Measurements from ENCODE around the gene IGSF11. TPM values are rescaled to one million over a fixed set of nuclear protein-coding genes. Genes with fewer than 3 reads are reported as not detected.

Gene IGSF11
- total RNA-seq, 1 experiment from 2014 or later: 0.66 TPM

DNA sequence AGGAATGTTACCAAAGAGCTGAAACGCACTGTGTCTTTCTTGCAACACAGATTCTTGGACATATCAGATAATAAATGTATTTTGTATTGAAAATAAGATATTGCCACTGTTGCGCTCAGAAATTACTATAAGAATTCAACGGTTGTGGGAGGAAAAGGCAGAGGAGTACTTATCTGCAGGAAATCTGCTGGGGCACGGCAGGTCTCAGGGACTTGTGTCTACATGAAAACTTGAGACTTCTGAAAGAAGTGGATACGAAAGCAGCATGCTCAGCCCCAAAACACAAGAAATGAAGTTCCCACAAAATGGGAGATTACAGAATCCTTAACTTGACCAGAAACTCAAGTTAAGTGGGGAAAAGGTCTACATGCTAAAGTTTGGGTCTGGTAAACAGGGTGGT, 86.5 kb downstream of the IGSF11 start:
- Histone ChIP-seq H3K4me3 (ENCODE audit: insufficient read depth, low read depth, low read length) (no peak overlapping the region), H3K36me3 (replicated peaks; ENCODE audit: control insufficient read depth, insufficient read depth, low read length) (no peaks in the 10 kb centered on the region), H3K27me3 (ENCODE audit: control insufficient read depth, insufficient read depth, low read length) (no peaks in the 10 kb centered on the region)
- no peak for DNase-seq

DNA sequence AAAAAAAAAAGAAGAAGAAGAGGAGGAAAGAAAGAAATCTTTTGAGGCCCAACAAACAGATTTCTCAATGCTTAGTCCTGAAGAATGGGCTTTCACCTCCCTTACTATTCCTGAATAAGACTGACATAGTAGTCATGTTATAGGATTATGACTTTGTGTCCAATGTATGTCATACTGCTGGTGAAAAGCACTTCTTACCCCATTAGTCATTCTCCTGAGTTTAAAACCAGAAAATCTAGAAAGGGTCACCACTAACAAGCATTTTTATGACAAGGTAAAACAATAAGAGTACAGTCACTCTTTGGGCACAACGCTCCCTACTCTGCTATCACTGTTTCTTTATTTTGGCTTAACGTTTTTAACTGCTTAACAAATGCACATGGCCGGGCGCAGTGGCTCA, 88.2 kb downstream of the IGSF11 start:
- no peak overlapping the region for H3K4me3 ChIP-seq (ENCODE audit: insufficient read depth, low read depth, low read length)
- H3K36me3 ChIP-seq (replicated peaks; ENCODE audit: control insufficient read depth, insufficient read depth, low read length): no peaks in the 10 kb centered on the region
- no peak for DNase-seq
- H3K27me3 ChIP-seq (ENCODE audit: control insufficient read depth, insufficient read depth, low read length): no peaks in the 10 kb centered on the region

- Histone ChIP-seq H3K36me3 (replicated peaks; ENCODE audit: control insufficient read depth, insufficient read depth, low read length) (no peaks in the 10 kb centered on the region), H3K4me3 (ENCODE audit: insufficient read depth, low read depth, low read length) (no peak overlapping the region), H3K27me3 (ENCODE audit: control insufficient read depth, insufficient read depth, low read length) (no peaks in the 10 kb centered on the region)
- DNase-seq: no peak
Measured at GRCh38 chr3:118945834-118946233, 88.8 kb downstream of the IGSF11 start.

GRCh38 chr3:118943597-118943996, 91.0 kb downstream of the IGSF11 start:
- Histone ChIP-seq H3K36me3 (replicated peaks; ENCODE audit: control insufficient read depth, insufficient read depth, low read length) (no peaks in the 10 kb centered on the region), H3K4me3 (ENCODE audit: insufficient read depth, low read depth, low read length) (no peak overlapping the region), H3K27me3 (ENCODE audit: control insufficient read depth, insufficient read depth, low read length) (no peaks in the 10 kb centered on the region)
- no peak for DNase-seq

DNA sequence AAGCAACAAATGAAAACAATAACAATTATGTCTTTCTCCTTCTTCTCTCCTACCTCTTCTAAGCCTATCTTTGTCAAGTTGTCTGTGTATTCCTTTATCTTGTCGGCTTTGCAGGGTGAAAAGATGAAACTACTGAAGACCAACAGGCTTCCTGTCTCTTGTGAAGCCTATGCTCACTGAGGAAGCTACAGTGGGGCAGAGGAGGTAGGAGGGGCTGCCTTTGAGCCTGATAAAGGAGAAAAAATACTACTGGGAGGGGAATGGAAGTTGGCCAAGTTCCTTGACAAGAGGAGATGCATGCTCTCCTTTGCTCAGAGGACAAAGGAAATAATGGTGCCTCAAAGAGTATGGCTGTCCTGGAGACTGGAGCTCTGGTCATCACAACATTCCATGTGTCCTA, 92.0 kb downstream of the IGSF11 start:
- Histone ChIP-seq H3K36me3 (replicated peaks; ENCODE audit: control insufficient read depth, insufficient read depth, low read length) (no peaks in the 10 kb centered on the region), H3K27me3 (ENCODE audit: control insufficient read depth, insufficient read depth, low read length) (no peaks in the 10 kb centered on the region), H3K4me3 (ENCODE audit: insufficient read depth, low read depth, low read length) (no peak overlapping the region)
- no peak for DNase-seq

- Histone ChIP-seq H3K36me3 (replicated peaks; ENCODE audit: control insufficient read depth, insufficient read depth, low read length) (no peaks in the 10 kb centered on the region), H3K4me3 (ENCODE audit: insufficient read depth, low read depth, low read length) (no peak overlapping the region), H3K27me3 (ENCODE audit: control insufficient read depth, insufficient read depth, low read length) (no peaks in the 10 kb centered on the region)
- no peak for DNase-seq
Measured at GRCh38 chr3:118942195-118942594, 92.5 kb downstream of the IGSF11 start.

- no peaks in the 10 kb centered on the region for H3K27me3 ChIP-seq (ENCODE audit: control insufficient read depth, insufficient read depth, low read length)
- no peak overlapping the region for H3K4me3 ChIP-seq (ENCODE audit: insufficient read depth, low read depth, low read length)
- no peak for DNase-seq
- no peaks in the 10 kb centered on the region for H3K36me3 ChIP-seq (replicated peaks; ENCODE audit: control insufficient read depth, insufficient read depth, low read length)
Measured at GRCh38 chr3:118941236-118941635, 93.4 kb downstream of the IGSF11 start.

DNA sequence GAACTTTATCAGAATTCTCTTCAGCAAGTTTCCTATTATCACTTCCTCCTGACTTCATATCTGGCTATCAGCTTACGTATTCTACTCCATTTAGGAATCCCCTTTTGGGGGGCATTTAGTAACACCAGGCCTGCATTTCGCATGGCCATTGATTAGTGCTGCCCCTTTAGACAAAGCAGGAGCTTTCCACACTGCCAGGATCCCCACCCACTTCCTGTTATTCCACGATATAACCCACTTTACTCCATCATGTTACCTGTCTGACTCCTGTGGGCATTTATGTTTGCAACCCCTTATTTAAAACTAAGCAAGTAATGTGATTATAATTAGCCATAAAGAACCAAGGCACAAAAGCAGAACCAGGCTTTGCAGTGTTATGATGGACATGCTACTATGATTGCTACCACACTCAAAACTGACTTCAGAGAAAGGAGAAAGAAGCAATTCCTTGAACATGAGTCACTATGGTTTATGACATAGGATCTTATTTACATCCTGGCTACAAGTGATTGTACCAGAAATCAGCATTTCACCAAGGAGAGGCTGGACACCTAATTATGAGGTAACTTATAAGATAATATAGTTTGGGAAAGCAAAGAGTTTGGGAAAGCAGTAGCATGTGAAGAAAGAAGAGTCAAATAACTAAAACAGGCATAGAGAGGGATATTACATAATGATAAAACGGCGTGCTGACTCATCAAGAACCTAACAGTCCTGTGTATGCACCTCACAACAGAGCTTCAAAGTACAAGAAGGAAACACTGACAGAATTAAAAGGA, 96.3 kb downstream of the IGSF11 start:
- no peak overlapping the region for H3K4me3 ChIP-seq (ENCODE audit: insufficient read depth, low read depth, low read length)
- H3K27me3 ChIP-seq (ENCODE audit: control insufficient read depth, insufficient read depth, low read length): no peaks in the 10 kb centered on the region
- no peaks in the 10 kb centered on the region for H3K36me3 ChIP-seq (replicated peaks; ENCODE audit: control insufficient read depth, insufficient read depth, low read length)
- no peak for DNase-seq

DNA sequence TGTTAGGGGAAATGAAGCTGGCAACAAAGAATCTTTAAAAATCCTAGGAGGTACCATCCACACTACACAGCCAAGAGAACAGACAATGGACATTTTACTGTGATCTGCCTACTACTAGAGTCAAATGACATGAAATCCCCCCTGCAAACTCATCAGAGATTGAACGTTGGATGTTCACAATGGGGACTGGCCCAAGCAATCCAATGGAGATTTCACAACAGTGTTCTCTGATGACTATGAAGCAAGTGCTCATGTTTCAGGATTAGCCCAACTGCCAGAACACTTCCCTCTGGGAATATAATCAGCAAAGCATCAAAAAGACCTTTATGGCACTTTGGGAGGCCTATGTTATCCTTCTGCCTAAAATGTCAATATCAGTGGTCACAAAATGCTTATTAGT, 97.8 kb downstream of the IGSF11 start:
- no peak overlapping the region for H3K4me3 ChIP-seq (ENCODE audit: insufficient read depth, low read depth, low read length)
- H3K27me3 ChIP-seq (ENCODE audit: control insufficient read depth, insufficient read depth, low read length): no peaks in the 10 kb centered on the region
- no peaks in the 10 kb centered on the region for H3K36me3 ChIP-seq (replicated peaks; ENCODE audit: control insufficient read depth, insufficient read depth, low read length)
- DNase-seq: no peak

DNA sequence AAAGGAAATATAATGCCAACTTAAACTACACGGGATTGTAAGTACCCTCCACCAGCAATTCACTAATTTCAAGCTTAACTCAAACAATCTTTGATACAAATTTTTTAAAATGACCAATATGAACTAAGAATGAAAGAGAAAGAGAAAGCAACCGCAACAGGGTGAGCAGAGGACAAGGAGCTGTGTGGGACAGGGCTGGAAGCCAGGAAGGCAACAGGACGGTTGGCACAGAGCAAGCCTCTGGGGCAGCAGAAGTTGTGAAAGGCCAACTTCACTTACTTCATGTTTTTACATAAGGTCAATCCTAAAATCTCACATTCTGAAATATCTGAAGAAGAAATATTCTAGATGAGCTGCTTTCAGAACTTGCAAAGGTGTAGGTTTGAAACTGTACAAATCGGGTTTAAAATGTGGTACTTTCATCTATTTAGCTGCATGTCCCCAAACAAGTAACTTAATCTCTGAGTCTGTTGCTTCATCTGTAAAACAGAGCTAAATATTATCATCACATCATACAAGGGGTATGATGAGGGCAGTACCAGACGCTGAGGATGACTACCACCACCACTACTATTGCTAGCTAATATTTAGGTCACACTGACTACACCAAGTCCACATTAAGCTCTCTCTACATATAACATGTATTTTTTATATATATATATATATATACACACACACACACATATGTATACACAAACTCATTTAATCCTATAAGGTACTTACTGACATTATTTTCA, 101.7 kb downstream of the IGSF11 start:
- no peaks in the 10 kb centered on the region for H3K36me3 ChIP-seq (replicated peaks; ENCODE audit: control insufficient read depth, insufficient read depth, low read length)
- no peak for DNase-seq
- no peaks in the 10 kb centered on the region for H3K27me3 ChIP-seq (ENCODE audit: control insufficient read depth, insufficient read depth, low read length)
- no peak overlapping the region for H3K4me3 ChIP-seq (ENCODE audit: insufficient read depth, low read depth, low read length)

DNA sequence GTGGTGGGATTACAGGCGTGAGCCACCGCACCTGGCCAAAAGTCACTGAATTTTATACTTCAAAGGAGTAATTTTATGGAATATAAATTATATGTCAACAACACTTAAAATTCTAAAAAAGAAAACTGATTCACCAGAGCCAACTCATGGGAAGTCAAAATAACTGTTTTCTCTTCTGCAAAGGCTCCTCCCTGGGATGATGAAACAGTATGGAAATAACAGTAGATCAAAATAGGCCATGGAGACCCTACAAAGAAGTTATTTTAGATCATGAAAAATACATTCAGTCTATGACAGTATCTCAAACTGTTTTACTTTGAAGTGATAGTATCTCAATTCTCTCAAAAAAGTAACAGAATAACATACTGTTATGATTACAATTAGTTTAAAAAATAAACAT, 102.7 kb downstream of the IGSF11 start:
- H3K4me3 ChIP-seq (ENCODE audit: insufficient read depth, low read depth, low read length): no peak overlapping the region
- DNase-seq: no peak
- H3K36me3 ChIP-seq (replicated peaks; ENCODE audit: control insufficient read depth, insufficient read depth, low read length): no peaks in the 10 kb centered on the region
- H3K27me3 ChIP-seq (ENCODE audit: control insufficient read depth, insufficient read depth, low read length): no peaks in the 10 kb centered on the region

DNA sequence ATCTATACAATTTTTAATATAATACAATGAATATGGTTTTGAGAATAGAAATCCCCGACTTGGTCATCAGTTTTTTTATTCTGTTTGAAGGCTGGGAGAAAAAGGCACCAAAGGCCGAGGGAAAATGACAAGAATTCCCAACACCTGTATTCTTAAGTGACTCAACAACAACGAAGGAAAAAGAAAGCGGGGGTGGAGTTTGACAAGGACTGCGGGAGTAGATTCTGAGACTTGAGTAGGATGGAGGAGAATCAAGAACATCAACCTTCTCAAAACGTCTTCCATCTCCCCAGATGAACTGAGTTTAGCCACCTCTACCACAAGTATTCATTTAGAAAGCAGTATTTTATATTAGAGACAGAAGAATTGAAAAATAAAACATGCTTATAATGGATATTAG, 107.2 kb downstream of the IGSF11 start:
- Histone ChIP-seq H3K36me3 (replicated peaks; ENCODE audit: control insufficient read depth, insufficient read depth, low read length) (no peaks in the 10 kb centered on the region), H3K27me3 (ENCODE audit: control insufficient read depth, insufficient read depth, low read length) (no peaks in the 10 kb centered on the region), H3K4me3 (ENCODE audit: insufficient read depth, low read depth, low read length) (no peak overlapping the region)
- DNase-seq: no peak

DNA sequence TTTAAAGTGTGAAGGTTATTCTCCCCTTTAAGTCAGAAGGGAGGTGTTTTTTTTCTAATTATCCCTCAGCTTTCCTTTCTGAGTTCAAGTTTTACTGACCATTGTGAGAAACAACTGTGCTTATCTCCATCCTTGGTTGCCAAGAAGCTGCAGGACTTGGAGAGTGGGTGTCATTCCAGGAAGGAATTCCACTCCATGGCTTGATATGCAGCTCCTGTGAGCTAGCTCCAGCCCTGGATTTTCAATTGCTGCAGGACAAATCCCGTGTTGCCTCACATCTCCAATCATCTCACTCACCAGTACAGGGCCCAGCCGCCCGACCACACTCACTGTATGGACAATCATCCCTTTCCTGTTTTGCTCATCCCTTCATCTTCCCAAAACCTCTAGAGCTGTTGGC, 122.5 kb downstream of the IGSF11 start:
- Histone ChIP-seq H3K27me3 (ENCODE audit: control insufficient read depth, insufficient read depth, low read length) (no peaks in the 10 kb centered on the region), H3K4me3 (ENCODE audit: insufficient read depth, low read depth, low read length) (no peak overlapping the region), H3K36me3 (replicated peaks; ENCODE audit: control insufficient read depth, insufficient read depth, low read length) (no peaks in the 10 kb centered on the region)
- peak; percentile 4 for DNase-seq

DNA sequence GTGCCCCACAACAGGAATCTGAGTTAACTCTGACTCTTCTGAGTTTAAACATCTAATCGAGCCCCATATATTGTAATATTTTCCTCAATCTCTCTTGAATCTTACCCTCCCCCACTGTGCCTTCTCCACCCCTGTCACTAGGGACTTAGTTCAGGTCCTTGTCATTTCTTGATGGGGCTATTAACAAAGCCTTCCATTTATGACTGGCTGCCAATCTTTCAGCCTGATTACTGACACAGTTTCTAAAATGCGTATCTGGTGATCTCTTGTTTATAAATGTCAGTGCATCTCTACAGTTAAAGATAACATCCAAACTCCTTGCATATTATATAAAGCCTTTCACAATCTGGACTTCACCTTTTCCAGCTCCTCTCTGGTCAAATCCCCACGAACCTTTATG, 124.3 kb downstream of the IGSF11 start:
- Histone ChIP-seq H3K27me3 (ENCODE audit: control insufficient read depth, insufficient read depth, low read length) (no peaks in the 10 kb centered on the region), H3K36me3 (replicated peaks; ENCODE audit: control insufficient read depth, insufficient read depth, low read length) (no peaks in the 10 kb centered on the region), H3K4me3 (ENCODE audit: insufficient read depth, low read depth, low read length) (no peak overlapping the region)
- no peak for DNase-seq

DNA sequence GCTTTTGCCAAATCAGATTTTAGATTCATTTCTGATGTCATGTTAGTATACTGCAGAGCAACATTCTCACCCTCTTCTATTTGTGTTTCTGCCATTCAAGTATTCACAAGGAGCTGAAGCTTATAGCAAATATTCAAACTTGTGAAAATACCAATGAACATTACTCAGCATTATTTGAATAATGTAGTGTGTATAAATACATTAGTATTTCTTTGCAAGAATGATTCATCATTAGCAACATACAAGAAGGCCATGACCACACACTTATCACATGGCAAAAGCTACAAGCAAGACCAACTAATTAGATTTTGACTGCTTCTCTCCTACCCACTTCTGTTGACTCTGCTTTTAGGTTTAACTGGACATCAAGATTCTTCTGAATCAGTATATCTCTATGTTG, 124.9 kb downstream of the IGSF11 start:
- Histone ChIP-seq H3K27me3 (ENCODE audit: control insufficient read depth, insufficient read depth, low read length) (no peaks in the 10 kb centered on the region), H3K4me3 (ENCODE audit: insufficient read depth, low read depth, low read length) (no peak overlapping the region), H3K36me3 (replicated peaks; ENCODE audit: control insufficient read depth, insufficient read depth, low read length) (no peaks in the 10 kb centered on the region)
- DNase-seq: no peak

Data from H7 (cell line).